Breast epithelium (tissue), 4 donors: ENCODE results near the gene PRXL2A. TPM values are rescaled to one million over a fixed set of nuclear protein-coding genes. Genes with fewer than 3 reads are reported as not detected.

Source experiments
- DNase-seq, 2 donors: peaks; one replicate each; pipeline ENCODE4 v3.0.0-alpha.2; 2019; ENCODE audit warnings: low spot score in 2 of 2
- H3K27ac ChIP-seq, 2 donors: fragments of 200-600 bp; sonication (generic) in 1 of 2; one replicate each; pipeline ENCODE4 v1.5.1; 2016 to 2019; ENCODE audit warnings: mild to moderate bottlenecking in 1 of 2
- H3K27me3 ChIP-seq, 2 donors: fragments of 200-600 bp; sonication (generic) in 1 of 2; one replicate each; pipeline versions ENCODE4 v1.5.1 to v1.6.0; 2017 to 2019; ENCODE audit warnings: control low read depth in 1 of 2, mild to moderate bottlenecking in 1 of 2
- H3K36me3 ChIP-seq: fragments of 200-600 bp; one replicate; pipeline ENCODE4 v1.5.1; 2019
- H3K4me1 ChIP-seq, 2 donors: fragments of 200-600 bp; sonication (generic); one replicate each; pipeline ENCODE4 v1.5.1; 2016 to 2019; ENCODE audit warnings: control low read depth in 1 of 2
- H3K4me3 ChIP-seq, 3 donors: fragments of 200-600 bp; sonication (generic); 1 replicate in 2 of 3; 2 replicates in 1 of 3; pipeline ENCODE4 v1.5.1; 2016 to 2019; ENCODE audit warnings: mild to moderate bottlenecking in 3 of 3, moderate library complexity in 2 of 3
- H3K9me3 ChIP-seq, 2 donors: fragments of 200-600 bp; sonication (generic) in 1 of 2; one replicate each; pipeline ENCODE4 v1.5.1; 2016 to 2019; ENCODE audit warnings: control low read depth in 1 of 2
- POLR2A ChIP-seq: fragments of 450-650 bp; IDR thresholded peaks from one replicate; pipeline ENCODE4 v1.6.1; 2016; ENCODE audit warnings: antibody characterized with exemption, mild to moderate bottlenecking, moderate library complexity
- POLR2AphosphoS5 ChIP-seq, 3 donors: sonication (generic); formaldehyde crosslinking; IDR thresholded peaks; one replicate each; pipeline ENCODE4 v1.6.1; 2017; ENCODE audit warnings: antibody characterized with exemption in 3 of 3
- intact Hi-C: fragments of 100-400 bp; cut with DNase I; formaldehyde crosslinking; loops from one replicate; pipeline ENCODE4 v1.15.1; 2023; ENCODE audit warnings: low total_unique reads
- total RNA-seq, 3 donors: library from RNA; depleted of rRNA; stranded (reverse); fragments of >200 nt; gene quantifications; one replicate each; pipeline ENCODE4 v1.1.0, GENCODE V29; 2016
- TF ChIP-seq, protein P1 (sequence below), 3 donors: fragments of 450-650 bp; IDR thresholded peaks; one replicate each; pipeline ENCODE4 v1.5.1; 2016 to 2017; ENCODE audit warnings: antibody characterized with exemption in 3 of 3, mild to moderate bottlenecking in 3 of 3, moderate library complexity in 3 of 3

The PRXL2A gene
- total RNA-seq, 3 donors from 2014 or later, result 82.3 to 547 (median 88.4) TPM

DNA sequence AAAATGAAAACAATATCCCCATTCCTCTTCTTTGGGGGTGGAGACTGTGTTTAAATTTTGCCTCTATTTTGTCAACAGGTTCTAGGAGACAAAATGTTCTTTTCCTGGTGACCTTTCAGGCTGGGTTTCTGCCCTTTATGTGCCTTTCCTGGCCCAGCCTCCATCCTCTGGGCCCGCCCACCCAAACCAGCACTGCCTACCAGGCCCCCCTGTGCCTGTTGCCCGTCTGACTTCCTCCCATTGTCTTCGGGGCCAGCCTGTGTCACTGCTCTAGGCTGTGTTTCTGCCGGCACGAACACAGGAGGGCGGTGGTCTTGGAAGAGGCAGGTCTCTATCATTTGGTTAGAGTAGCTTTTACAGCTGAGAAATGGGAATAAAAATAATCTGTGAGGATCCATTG is 59.7 kb downstream of the PRXL2A start:
- Histone ChIP-seq H3K4me3 (peak overlapping the region in 2 of 3 donors; percentile 29 to 35), H3K9me3 (no peaks in the 10 kb centered on the region), H3K27me3 (no peaks in the 10 kb centered on the region), H3K27ac (peak overlapping the region; percentile 92 to 94), H3K36me3 (no peaks in the 10 kb centered on the region), H3K4me1 (peaks cover 29 to 67% of the 10 kb centered on the region in 2 donors)
- peak; percentile 57 to 64 (median 59) for TF ChIP-seq POLR2AphosphoS5 (IDR thresholded peaks at IDR 0.05)
- TF ChIP-seq, protein P1, sequence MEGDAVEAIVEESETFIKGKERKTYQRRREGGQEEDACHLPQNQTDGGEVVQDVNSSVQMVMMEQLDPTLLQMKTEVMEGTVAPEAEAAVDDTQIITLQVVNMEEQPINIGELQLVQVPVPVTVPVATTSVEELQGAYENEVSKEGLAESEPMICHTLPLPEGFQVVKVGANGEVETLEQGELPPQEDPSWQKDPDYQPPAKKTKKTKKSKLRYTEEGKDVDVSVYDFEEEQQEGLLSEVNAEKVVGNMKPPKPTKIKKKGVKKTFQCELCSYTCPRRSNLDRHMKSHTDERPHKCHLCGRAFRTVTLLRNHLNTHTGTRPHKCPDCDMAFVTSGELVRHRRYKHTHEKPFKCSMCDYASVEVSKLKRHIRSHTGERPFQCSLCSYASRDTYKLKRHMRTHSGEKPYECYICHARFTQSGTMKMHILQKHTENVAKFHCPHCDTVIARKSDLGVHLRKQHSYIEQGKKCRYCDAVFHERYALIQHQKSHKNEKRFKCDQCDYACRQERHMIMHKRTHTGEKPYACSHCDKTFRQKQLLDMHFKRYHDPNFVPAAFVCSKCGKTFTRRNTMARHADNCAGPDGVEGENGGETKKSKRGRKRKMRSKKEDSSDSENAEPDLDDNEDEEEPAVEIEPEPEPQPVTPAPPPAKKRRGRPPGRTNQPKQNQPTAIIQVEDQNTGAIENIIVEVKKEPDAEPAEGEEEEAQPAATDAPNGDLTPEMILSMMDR (IDR thresholded peaks at IDR 0.05), result no peak
- DNase-seq, result peak in 1 of 2 donors; percentile 74
- intact Hi-C loops, result no loop called here

DNA sequence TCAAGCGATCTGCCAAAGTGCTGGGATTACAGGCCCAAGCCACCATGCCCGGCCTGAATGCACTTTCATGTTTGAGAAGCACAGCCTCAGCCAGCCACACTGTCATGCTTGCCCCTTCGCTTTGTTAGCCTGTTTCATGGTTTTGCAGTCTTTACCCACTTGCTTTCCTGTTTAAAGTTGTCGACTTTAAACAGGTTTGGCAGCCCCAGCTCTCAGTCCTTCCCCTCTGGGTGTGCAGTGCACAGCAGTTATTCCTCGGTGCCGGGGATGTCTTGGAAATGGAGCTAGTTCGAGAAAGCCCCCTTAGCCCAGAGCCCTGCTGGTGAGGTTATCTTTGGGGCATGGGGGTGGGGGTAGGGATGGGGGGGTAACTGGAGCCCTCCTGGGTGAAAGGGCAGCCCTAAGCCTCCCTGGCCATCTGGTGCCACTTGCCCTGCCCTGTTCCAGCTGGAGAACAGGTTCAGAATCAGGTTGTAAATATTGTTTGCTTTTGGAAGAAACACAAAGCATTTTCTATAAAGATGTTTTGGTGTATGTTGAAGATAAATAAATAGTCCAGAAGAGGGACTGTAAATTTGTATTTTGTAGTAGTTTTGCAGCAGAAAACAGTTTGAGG is 60.6 kb downstream of the PRXL2A start:
- intact Hi-C loops, result no loop called here
- no peaks in the 10 kb centered on the region for H3K36me3 ChIP-seq
- peak overlapping the region in 2 of 3 donors; percentile 6 to 18 for H3K4me3 ChIP-seq
- no peak for TF ChIP-seq POLR2A
- TF ChIP-seq POLR2AphosphoS5 (IDR thresholded peaks at IDR 0.05), result no peak
- TF ChIP-seq, protein P1 (IDR thresholded peaks at IDR 0.05), result no peak
- no peaks in the 10 kb centered on the region for H3K27me3 ChIP-seq
- H3K27ac ChIP-seq, result peak overlapping the region; percentile 92 to 94
- H3K9me3 ChIP-seq, result no peaks in the 10 kb centered on the region
- no peak for DNase-seq
- peaks cover 21 to 60% of the 10 kb centered on the region in 2 donors for H3K4me1 ChIP-seq

DNA sequence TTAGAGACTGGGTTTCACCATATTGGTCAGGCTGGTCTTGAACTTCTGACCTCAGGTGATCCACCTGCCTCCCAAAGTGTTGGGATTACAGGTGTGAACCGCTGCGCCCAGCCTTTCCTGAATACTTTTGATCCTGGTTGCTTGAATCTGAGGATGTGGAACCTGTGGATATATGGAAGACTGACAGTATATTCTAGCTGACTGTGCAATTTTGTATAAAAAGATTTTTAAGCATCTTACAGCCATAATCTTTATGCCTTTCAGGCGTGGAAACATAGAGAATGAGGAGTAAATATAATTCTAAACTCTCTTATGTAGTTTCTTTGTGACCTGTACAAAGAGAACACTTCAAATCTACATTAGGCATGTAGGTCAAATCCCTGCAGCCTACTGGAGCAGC is 61.9 kb downstream of the PRXL2A start:
- H3K4me3 ChIP-seq, result no peak overlapping the region
- TF ChIP-seq POLR2A (no peak), POLR2AphosphoS5 (IDR thresholded peaks at IDR 0.05) (no peak)
- TF ChIP-seq, protein P1 (IDR thresholded peaks at IDR 0.05), result no peak
- H3K36me3 ChIP-seq, result no peaks in the 10 kb centered on the region
- H3K27me3 ChIP-seq, result no peaks in the 10 kb centered on the region
- no peaks in the 10 kb centered on the region for H3K9me3 ChIP-seq
- peaks cover 11 to 53% of the 10 kb centered on the region in 2 donors for H3K4me1 ChIP-seq
- peak overlapping the region; percentile 57 to 65 for H3K27ac ChIP-seq
- DNase-seq, result no peak
- intact Hi-C loops, result no loop called here

DNA sequence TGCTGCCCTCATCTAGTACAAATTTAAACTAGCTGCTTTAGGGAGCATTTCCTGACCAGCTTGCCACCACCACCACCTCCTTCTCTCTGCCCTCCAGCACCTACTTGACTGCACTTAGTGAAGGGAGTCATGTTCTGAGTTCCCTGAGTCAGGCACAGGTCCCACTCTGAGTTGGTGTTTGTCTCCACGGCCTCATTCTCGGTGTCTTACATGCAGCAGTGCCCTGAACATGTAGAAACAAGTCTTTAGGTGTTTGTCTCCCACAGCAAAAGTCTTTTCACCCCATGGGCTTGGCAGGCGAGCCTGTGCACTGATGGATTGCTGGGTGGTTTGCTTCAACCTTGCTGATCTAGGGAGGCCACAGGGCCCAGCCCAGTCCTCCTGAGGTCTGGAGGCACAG is 62.6 kb downstream of the PRXL2A start:
- peak overlapping the region; percentile 57 to 65 for H3K27ac ChIP-seq
- H3K4me3 ChIP-seq, result no peak overlapping the region
- peaks cover 8 to 48% of the 10 kb centered on the region in 2 donors for H3K4me1 ChIP-seq
- intact Hi-C loops, result no loop called here
- H3K27me3 ChIP-seq, result no peaks in the 10 kb centered on the region
- H3K36me3 ChIP-seq, result no peaks in the 10 kb centered on the region
- TF ChIP-seq POLR2A (no peak), POLR2AphosphoS5 (IDR thresholded peaks at IDR 0.05) (no peak)
- TF ChIP-seq, protein P1 (IDR thresholded peaks at IDR 0.05), result no peak
- DNase-seq, result peak in 1 of 2 donors; percentile 59
- H3K9me3 ChIP-seq, result no peaks in the 10 kb centered on the region

DNA sequence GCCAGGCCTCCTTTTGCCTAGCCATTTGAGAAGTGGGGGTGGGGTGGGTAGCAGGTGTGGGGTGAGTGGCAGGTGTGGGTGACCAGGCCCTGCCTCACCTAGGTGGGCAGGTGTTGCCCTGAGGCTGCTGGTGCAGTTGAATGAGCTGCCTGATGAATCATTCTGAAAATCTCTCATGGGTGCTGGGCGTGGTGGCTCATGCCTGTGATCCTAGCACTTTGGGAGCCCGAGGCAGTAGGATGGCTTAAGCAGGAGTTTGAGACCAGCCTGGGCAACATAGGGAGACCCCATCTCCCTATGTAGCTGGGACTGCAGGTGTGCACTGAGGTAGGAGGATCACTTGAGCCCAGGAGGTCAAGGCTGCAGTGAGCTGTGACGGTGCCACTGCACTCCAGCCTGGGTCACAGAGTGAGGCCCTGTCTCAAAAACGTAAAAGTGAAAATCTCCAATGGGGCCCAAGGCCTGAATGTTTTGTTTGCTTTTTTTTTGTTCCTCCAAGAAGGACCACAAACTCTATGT is 63.4 kb downstream of the PRXL2A start:
- TF ChIP-seq, protein P1 (IDR thresholded peaks at IDR 0.05), result no peak
- TF ChIP-seq POLR2A, result no peak
- no peak for TF ChIP-seq POLR2AphosphoS5 (IDR thresholded peaks at IDR 0.05)
- Histone ChIP-seq H3K4me3 (no peak overlapping the region), H3K36me3 (no peaks in the 10 kb centered on the region), H3K9me3 (no peaks in the 10 kb centered on the region), H3K4me1 (peaks cover 4 to 40% of the 10 kb centered on the region in 2 donors), H3K27me3 (no peaks in the 10 kb centered on the region), H3K27ac (peak overlapping the region; percentile 57 to 65)
- intact Hi-C loops, result no loop called here
- DNase-seq, result no peak
